HepG2 (cell line): ENCODE data around the gene C2orf92. TPM values are rescaled to one million over a fixed set of nuclear protein-coding genes. Genes with fewer than 3 reads are reported as not detected.

Source experiments
- BORCS8-MEF2B ChIP-seq: sonication (generic); formaldehyde crosslinking; IDR thresholded peaks from 2 replicates; pipeline ENCODE4 v1.8.0; 2022; ENCODE audit warnings: mild to moderate bottlenecking, missing genetic modification reagents
- CBX5 ChIP-seq: sonication (generic); formaldehyde crosslinking; IDR thresholded peaks from 2 replicates; pipeline ENCODE4 v1.4.0; 2020; ENCODE audit warnings: missing genetic modification reagents, borderline replicate concordance
- ESRRA ChIP-seq: sonication (generic); formaldehyde crosslinking; IDR thresholded peaks from 2 replicates; pipeline ENCODE4 v1.5.1; 2020; ENCODE audit warnings: mild to moderate bottlenecking, low read depth, missing genetic modification reagents
- ETS1 ChIP-seq: sonication (generic); formaldehyde crosslinking; IDR thresholded peaks from 2 replicates; pipeline ENCODE4 v1.4.0; 2020; ENCODE audit warnings: missing genetic modification reagents
- FOSL1 ChIP-seq: sonication (generic); formaldehyde crosslinking; IDR thresholded peaks from 2 replicates; pipeline ENCODE4 v1.9.0; 2021; ENCODE audit warnings: missing genetic modification reagents, borderline replicate concordance
- HES4 ChIP-seq: sonication (generic); formaldehyde crosslinking; IDR thresholded peaks from 2 replicates; pipeline ENCODE4 v1.9.0; 2021; ENCODE audit warnings: mild to moderate bottlenecking, missing genetic modification reagents, borderline replicate concordance
- KMT2B ChIP-seq: IDR thresholded peaks from 2 replicates; pipeline ENCODE4 v1.6.1; 2016; ENCODE audit warnings: missing genetic modification reagents, missing compliant biosample characterization
- MTERF4 ChIP-seq: sonication (generic); formaldehyde crosslinking; IDR thresholded peaks from 2 replicates; pipeline ENCODE4 v1.8.0; 2023; ENCODE audit warnings: mild to moderate bottlenecking, missing genetic modification reagents
- RBAK ChIP-seq: sonication (generic); formaldehyde crosslinking; IDR thresholded peaks from 2 replicates; pipeline ENCODE4 v1.5.1; 2020; ENCODE audit warnings: mild to moderate bottlenecking, missing genetic modification reagents
- SMAD9 ChIP-seq: sonication (generic); formaldehyde crosslinking; IDR thresholded peaks from 2 replicates; pipeline ENCODE4 v1.5.1; 2020; ENCODE audit warnings: mild to moderate bottlenecking, missing genetic modification reagents
- SMARCC2 ChIP-seq: fragments of 450-650 bp; IDR thresholded peaks from 2 replicates; pipeline ENCODE4 v1.6.1; 2017; ENCODE audit warnings: antibody characterized with exemption, mild to moderate bottlenecking
- SNAI1 ChIP-seq: sonication (generic); formaldehyde crosslinking; IDR thresholded peaks from 2 replicates; pipeline ENCODE4 v1.5.0; 2020; ENCODE audit warnings: mild to moderate bottlenecking, missing genetic modification reagents, borderline replicate concordance
- TIGD3 ChIP-seq: sonication (generic); formaldehyde crosslinking; IDR thresholded peaks from 2 replicates; pipeline ENCODE4 v1.5.1; 2020; ENCODE audit warnings: mild to moderate bottlenecking, missing genetic modification reagents, borderline replicate concordance
- ZBTB2 ChIP-seq: sonication (generic); formaldehyde crosslinking; IDR thresholded peaks from 2 replicates; pipeline ENCODE4 v1.8.0; 2022; ENCODE audit warnings: low read depth, missing genetic modification reagents
- ZBTB39 ChIP-seq: sonication (generic); formaldehyde crosslinking; IDR thresholded peaks from 2 replicates; pipeline ENCODE4 v1.5.0; 2020; ENCODE audit warnings: missing genetic modification reagents
- ZBTB7A ChIP-seq: sonication (generic); formaldehyde crosslinking; IDR thresholded peaks from 2 replicates; pipeline ENCODE4 v1.8.0; 2022; ENCODE audit warnings: mild to moderate bottlenecking, missing genetic modification reagents
- ZBTB8A ChIP-seq: sonication (generic); formaldehyde crosslinking; IDR thresholded peaks from 2 replicates; pipeline ENCODE4 v1.4.0; 2020; ENCODE audit warnings: mild to moderate bottlenecking, low read depth, missing genetic modification reagents, borderline replicate concordance
- ZFP90 ChIP-seq: sonication (generic); formaldehyde crosslinking; IDR thresholded peaks from 2 replicates; pipeline ENCODE4 v1.8.0; 2022; ENCODE audit warnings: missing genetic modification reagents, mild to moderate bottlenecking, inconsistent platforms, borderline replicate concordance
- ZKSCAN5 ChIP-seq: sonication (generic); formaldehyde crosslinking; IDR thresholded peaks from 2 replicates; pipeline ENCODE4 v1.5.1; 2020; ENCODE audit warnings: mild to moderate bottlenecking, missing genetic modification reagents
- ZNF333 ChIP-seq: sonication (generic); formaldehyde crosslinking; IDR thresholded peaks from 2 replicates; pipeline ENCODE4 v1.4.0; 2020; ENCODE audit warnings: mild to moderate bottlenecking, missing genetic modification reagents, borderline replicate concordance
- ZNF878 ChIP-seq: sonication (generic); formaldehyde crosslinking; IDR thresholded peaks from 2 replicates; pipeline ENCODE4 v1.8.1; 2023; ENCODE audit warnings: mild to moderate bottlenecking, missing genetic modification reagents, moderate library complexity
- polyA plus RNA-seq, 8 experiments: library from polyadenylated mRNA; depleted of rRNA in 3 of 8; stranded (reverse) in 7 of 8; unstranded in 1 of 8; fragments of >200 nt; fragmentation: Illumina TruSeq in 4 of 8; extraction: Trizol in 4 of 8; gene quantifications; 2 replicates each; pipeline versions ENCODE4 v1.2.1 to v1.2.3, GENCODE V29; 2011 to 2016; ENCODE audit warnings: low read depth in 4 of 8, missing spikeins in 1 of 8, mixed read lengths in 1 of 8; ENCODE audit not compliant: insufficient read depth in 1 of 8
- total RNA-seq, 5 experiments: library from RNA; depleted of rRNA; stranded (reverse); fragments of >200 nt; fragmentation: Illumina TruSeq; extraction: Trizol; gene quantifications; 2 replicates each; pipeline ENCODE4 v1.2.3, GENCODE V29; 2016; ENCODE audit warnings: low read depth in 1 of 5

C2orf92 gene
- total and polyA plus RNA-seq, 2 of the 13 experiments (the other 11 are each of a cell fraction or from before 2014, with no cell fraction given): 4.9 to 5.0 TPM

GRCh38 chr2:97645695-97646629 lies 23.6 kb upstream of the C2orf92 start, which contains the start of gene COX5B (continued):
- TF ChIP-seq BORCS8-MEF2B (no peak; the same call in 1 of the 2 replicates), MTERF4 (CRISPR knock-in tag) (peak; percentile 43; the same call in 1 of the 2 replicates), ZBTB7A (CRISPR knock-in tag) (no peak), ZFP90 (peak; percentile 81), ESRRA (CRISPR knock-in tag) (no peak; the same call in 1 of the 2 replicates), SMAD9 (CRISPR knock-in tag) (peak; percentile 86; the same call in 1 of the 2 replicates), ZKSCAN5 (peak; percentile 52; the same call in 1 of the 2 replicates), TIGD3 (peak; percentile 21; the same call in 1 of the 2 replicates), SMARCC2 (no peak), ZBTB8A (no peak), HES4 (CRISPR knock-in tag) (no peak), ZNF878 (no peak), CBX5 (CRISPR knock-in tag) (no peak; the same call in 1 of the 2 replicates), SNAI1 (no peak), ZBTB39 (CRISPR knock-in tag) (no peak), ETS1 (CRISPR knock-in tag) (no peak; the same call in 1 of the 2 replicates), KMT2B (CRISPR knock-in tag) (0 out of 2 replicates have a peak, but pooled peaks have one; percentile 65), RBAK (CRISPR knock-in tag) (no peak), FOSL1 (CRISPR knock-in tag) (peak; percentile 24; the same call in 1 of the 2 replicates), ZBTB2 (CRISPR knock-in tag) (no peak), ZNF333 (CRISPR knock-in tag) (0 out of 2 replicates have a peak, but pooled peaks have one; percentile 41)
